T-helper 2 cell (primary cell): ENCODE results near the gene HOXC11.

ENCODE experiments used
- DNase-seq, 5 experiments: peaks; one replicate each; pipeline versions ENCODE4 v3.0.0 to v3.0.0-alpha.2; 2012 to 2022

HOXC11 gene

DNA sequence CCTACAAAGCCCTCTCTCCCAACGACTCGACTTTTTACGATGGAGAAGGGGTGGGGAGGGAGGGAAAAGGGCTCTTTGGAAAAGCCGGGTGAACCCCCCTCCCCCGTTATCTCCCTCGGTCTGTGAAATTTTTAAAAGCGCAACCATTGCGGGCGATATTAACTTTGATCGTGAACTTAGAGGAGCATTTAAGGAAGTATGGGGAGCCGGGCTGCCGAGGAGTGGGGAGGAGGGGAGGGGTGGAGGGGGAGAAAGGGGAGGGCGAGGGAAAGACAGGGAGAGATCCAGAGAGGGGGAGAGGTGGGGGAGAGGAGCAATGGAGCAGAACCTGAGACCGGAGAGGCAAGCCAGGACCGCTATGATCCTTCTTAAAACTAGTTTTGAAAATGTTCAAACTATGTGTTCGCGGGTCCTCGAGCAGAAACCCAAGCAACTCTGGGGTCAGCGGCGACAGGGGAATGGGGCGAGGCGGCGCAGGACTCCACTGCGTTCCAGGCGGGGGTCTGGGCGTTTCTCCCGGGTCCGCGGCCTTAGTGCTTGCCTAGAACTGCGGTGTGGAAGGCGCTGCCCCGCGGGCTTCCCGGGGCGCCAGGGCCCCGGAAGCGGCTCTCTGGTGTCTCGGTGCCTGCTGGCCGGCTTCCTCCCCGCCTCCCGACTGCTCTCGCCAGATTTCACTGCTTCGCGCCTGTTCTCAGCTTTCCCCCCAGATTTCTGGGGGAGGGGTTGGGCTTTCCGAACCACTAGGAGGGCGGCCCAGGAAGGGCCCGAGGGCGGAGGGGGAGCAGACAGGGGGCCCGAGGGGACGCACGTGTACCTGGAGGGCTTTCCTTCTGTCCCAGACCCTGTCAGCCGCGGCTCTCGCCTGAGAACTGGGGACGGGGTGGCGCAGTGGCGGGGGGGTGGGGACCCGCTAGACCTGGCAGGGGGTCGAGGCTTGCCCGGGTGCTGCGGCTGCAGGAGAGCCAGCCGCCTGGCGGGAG is 1.4 kb downstream of the HOXC11 start, which contains the start of gene HOTAIR:
Gene HOTAIR, minus strand, starts transcription at position 871 of the 980 bp plus-strand sequence.
- peak in 1 of 5 experiments; percentile 34 for DNase-seq

DNA sequence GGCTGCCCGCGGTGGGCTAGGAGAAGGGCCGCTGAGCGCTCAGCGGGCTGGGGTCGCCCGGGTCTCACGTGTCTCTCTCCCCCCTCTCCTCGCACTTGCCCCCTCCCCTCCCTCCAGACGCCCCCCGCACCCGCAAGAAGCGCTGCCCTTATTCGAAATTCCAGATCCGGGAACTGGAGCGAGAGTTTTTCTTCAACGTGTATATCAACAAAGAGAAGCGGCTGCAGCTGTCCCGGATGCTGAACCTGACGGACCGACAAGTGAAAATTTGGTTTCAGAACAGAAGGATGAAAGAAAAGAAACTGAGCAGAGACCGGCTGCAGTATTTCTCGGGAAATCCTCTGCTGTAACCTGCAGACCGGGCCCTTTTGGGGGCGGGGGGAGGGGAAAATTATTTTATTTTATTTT is 2.1 kb downstream of the HOXC11 start:
- no peak for DNase-seq

DNA sequence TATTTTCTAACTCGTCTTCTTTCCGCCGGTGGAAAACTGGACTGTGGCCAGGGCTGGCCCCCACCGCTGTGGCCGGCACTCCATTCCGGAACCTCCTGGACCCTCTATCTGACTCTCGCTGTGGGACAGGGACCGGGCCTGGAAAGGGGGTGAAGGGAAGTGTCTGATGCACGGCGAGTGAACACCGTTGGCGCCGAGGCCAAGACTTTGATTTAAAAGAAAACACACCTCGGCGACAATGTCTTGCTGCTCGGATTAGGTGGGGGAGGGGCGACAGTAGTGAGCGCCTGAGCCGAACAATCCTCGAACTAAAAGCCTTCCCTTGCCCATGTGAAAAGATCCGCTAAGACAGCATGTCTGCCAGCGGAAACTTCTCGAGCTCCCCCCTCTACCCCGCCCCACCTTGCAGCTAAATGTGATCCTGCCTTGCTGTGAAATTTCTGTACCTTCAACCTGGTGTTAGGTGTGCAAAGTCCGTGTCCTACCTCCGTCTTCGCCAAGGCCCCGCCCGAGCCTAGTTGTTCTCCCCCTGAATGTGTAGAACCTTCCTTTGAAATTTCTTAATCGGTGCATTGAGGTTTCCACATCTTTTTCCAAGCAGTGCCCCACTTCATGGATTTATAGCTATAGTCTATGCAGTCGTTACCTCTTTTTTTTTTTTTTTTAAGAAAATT is 2.7 kb downstream of the HOXC11 start:
- no peak for DNase-seq

DNA sequence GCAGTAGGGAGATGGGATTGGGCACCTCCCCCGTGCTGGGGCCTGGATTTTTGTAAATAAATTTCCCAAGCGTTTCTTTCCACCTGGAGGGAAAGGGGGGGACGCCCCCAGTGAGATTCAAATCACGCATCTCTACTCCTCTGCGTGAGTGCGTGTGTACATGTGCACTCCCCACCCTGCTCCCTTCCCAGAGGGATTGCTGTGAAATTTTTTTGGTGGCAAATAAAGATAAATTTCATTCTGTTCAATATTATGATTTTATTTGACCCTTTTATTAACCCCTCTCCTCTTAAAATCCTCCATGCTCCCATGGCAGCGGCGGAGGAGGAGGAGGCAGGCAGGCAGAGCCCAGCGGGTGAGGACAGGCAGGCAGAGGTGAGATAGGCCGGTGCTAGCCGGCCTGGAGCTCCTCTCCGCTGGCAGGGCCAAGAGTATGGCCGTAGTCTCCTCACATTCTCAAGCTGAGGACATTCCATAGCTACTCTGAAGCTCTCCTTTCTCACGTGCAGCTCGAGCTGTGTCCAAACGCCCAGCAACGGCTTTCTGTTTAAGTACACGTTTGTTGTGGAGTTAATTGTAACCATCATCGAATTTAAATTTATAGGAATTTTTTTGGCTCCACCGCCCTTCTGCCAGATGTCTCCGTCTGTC is 3.4 kb downstream of the HOXC11 start:
- DNase-seq, result no peak

DNA sequence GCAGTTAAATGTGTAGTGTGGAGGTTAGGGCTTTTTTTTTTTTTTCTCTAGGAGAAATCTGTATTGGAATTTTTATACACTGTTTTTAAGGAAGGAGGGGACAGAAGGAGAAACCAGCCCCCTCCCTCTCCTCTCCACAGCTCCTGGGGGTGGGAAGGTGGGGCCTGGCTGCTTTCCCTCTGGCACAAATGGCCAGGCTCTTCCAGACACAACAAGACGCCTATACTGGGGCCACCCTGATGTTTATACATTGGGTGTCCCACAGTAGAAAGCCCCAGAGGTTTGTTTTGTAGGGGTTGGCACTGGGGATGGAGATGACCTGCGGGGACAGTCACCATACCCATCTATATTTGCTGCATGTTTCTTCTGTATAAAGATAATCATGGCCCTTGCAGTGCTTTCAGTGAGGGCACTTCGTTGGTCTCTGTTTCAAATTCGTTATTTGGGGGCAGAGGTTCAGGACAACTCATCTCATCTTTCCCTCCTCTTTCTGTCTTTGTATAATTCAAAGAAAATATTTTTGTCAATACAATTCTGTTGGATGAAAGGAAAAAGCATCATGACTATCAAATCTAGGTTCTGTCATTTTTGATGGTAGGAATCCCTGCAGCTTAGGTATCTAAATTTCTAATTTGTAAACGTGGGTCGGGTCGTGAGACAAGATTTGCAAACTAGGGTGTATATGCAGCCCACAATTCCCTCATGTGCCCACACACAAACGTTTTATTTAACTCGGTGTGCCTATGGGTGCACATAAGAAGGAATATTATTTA is 4.1 kb downstream of the HOXC11 start:
- no peak for DNase-seq

DNA sequence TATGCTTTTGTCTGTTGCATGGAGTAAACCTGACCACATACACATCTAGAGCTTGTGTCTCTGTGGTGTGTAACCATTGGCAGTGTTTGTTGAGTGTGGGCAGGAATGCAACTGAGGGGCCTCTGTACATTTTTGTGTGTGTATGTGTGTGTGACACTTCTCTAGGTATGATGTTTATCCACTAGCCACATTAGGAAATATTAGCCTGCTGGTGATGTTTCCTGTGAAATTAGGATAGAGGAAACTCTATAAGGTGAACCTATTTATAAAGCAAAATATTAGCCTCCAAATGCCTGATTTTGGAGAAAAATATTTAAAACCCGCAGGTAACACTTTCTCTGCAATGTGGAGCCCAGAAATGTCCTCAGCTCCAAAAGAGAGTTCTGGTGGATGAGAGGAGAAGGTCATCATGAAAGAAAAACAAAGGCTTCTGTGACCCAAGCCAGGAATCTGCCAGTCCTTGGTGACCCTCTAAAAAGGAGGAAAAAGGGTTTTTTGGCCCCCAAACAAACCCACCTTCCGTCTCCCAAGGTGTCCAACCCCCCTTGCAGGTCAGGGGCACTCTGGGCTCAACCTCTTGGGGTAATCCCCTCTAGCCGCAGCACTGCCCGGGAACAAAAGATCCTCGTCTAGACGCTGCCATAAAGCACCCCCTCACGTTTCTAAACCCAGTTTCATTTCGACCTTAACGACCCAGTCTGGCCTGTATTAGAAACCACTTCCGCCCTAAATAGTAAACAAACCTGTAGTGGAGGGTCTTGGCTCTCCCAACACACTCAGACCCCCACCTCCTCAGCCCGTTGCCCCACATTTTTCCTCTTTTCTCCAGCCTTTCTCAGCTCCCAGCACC is 4.9 kb downstream of the HOXC11 start:
- DNase-seq, result no peak

DNA sequence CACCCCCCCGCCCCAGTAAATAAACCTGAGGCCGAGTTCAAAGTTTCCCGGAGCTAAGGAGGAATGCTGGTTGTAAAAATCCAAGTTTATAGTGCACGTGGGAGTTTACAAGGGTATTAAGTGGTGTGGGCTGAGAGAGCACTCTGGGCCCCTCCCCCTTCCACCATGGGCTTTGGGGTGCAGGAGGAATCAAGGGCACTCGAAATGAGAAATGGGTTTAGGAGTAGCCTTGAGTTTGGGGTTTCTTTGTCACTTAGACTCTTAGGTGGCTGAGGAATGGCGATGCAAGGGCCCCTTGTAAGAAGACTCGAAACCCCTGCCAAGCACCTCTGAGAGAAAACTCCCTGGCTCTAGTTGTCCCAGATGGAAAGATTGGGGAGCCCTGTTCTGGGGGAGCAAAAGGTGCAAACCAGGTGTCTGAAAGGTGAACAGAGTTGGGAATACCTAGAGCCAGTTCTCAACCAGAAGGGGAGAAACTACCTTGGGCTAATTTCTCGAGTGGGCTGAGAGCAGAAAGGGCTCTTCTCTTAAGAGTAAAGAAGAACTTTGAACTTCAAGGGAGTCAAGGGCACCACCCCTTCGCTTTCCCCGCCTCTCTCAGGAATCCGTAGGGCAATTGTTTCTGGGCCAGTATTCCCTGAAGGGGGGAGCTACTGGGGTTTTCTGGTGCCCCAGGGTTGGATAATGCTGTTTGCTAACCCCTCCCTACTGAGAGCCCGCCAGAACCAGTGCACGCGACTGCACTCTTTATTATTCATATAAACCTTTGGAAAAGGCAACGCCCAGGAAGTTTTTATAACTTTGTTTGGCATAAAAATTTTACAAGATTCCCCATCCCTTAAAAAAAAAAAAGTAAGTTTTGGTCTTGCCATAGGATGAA is 5.8 kb downstream of the HOXC11 start:
- no peak for DNase-seq

DNA sequence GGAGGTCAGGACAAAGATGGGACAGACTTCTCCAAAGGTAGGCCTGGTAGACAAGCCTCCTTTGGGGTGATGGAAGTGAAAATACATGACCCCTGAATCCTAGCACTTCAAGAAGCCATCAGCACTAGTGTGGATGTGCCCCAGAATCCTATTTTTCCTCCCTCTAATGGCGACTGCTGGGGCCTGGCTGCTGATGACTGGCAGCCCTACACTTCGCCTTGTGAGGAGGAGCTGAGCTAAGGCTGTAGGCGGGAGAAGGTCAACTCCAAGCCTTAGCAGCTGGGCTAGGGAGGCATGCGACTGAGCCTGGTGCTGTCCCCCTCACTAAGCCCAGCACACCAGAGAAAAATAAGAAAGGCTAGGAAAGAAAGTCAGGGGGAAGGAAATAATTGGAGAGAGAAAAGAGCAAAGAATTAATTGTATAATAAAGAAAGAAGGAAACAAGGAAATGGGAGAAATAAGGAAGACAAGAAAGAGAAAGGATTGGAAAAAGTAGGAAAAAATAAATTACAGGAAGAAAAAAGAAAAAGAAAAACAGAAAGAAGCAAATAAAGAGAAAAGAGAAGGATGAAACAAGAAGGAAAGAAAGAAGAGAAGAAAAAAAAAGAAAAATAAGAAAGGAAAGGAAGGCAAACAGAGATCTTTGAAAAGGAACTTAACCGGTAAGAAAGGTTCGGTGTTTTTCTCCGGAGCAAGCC is 7.3 kb downstream of the HOXC11 start:
- no peak for DNase-seq

DNA sequence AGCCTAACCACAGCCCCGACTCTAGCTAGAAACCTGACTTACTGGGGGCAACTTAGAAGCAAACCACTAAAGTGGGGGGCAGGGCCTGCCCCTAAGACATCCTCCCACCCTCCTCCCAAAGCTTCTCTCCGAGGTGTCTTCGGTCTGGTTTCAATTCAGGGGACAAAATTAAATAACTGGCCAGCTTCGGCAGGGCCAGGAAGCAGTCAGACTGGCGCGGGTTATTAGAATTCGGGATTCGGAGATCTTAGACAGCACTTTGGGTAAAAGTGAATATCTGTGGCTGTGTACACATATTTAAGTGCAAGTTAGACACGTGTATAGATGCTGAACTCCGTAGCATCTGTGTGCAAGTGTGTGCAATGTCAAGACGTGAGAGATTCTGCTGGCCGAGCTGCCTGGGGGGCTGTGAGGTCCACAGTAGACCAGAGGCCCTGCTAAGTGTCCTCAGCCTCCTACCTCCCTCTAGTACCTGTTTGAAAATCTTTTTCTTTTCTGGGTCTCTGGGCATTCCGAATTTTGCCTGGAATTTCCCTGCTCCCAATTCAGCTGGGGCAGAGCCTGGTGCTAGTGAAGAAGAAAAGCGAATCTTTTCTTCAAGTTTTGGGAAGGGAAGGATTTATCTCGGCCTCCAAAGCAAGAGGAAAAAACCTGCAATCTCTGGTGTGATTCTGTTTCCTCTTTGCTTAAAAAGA is 8.0 kb downstream of the HOXC11 start:
- DNase-seq, result no peak

DNA sequence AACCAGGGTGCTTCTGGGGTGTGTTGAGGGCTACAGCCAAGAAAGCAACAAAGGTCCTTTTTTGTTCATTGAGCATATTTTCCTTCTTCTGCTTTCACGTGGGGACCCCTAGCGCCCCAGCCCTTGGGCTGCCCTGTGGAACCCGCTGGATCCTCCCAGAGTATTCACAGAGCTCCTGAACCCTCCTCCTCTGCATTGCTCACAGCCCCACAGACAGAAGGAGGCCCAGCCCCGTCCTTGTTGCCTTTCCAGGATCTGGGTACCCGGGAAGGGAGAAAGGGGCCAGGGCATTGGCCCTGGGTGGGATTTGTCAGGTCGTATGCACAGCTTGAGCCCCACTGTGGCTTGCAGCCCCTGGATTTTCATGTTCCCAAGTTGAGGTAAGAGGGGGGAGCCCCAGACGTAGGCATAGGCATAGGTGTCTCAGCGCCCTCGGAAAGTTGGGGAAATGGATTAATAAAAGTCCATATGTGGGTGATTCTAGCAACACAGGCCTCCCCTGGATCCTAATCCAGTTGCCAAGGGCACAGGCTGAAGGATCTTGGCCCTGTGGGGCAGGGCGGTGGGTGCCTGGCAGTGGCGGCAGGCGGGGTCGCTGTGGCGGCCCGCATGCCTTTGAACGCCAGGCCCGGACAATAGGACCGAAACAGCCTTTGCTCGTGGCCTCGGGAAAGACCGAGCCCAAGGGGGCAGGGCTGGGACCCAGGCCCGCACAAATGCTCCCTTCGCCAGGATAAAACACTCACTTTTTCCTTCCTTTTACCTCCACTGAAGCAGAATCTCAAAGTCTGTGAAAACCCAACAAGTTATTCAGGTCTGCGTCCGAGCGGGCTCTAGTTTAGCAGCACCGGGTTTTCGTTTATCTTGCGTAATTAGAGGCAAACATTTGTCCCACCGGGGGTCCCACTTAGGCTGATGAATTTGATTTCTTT is 9.0 kb downstream of the HOXC11 start:
- no peak for DNase-seq

DNA sequence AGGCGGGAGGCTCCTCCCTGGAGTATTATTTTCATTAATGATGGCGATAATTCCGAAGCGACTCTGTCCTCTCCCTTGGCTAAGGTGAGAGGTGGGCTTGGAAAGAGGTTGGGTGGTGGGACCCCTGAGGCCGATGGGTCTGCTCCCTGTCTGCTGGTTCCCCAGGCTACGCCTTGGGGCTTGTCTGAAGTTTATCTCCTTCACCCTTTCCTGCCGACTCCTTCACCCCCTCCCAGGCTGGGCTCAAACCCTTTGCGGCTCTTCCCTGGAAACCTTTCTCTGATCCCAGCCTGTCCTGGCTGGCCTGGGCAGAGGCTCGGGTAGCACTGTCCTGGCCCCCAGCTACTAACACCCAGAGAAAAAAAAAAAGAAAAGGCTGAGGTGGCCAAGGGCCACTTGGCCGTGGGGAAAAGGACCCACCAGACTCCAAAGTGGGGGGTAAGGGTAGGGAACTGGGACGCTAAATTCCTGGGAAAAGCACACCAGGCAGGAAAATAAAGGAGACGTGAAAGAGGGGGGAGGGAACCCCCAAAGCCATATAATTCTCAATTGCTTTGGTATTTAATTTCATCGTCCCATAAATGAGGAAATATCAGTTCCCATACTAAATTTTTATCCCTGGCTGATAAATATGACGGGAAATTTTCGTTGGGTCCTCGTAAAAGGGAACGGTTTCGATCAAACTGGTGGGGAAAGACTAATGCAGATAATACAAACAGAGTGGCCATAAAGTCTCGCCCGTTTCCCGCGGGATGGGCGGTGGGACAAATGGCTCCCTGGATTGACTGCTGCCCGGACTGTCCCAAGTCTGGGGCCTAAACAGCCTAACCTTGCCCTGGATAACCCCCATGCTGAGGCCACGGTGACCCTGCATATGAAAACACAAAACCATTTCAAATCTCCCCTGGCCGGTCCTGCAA is 10.0 kb downstream of the HOXC11 start:
- no peak for DNase-seq

DNA sequence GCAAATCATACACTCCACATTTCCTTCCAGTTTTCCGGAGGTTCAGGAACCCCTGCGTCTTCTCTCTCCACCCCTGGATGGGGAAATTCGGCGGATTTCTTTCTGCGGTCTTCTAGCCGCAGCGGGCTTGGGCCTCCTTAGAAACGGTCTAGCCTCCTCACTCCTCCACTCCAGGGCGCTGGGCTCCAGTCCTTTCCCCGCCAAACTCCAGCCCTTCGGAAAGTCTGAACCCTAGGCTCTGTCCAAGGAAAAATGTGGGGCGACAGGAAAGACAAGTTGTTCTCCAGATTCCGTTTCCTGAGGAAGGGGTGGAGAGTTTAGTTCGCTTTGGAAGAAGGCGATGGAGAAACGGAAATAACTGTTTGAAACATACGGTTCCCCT is 10.6 kb downstream of the HOXC11 start:
- DNase-seq, result no peak

DNA sequence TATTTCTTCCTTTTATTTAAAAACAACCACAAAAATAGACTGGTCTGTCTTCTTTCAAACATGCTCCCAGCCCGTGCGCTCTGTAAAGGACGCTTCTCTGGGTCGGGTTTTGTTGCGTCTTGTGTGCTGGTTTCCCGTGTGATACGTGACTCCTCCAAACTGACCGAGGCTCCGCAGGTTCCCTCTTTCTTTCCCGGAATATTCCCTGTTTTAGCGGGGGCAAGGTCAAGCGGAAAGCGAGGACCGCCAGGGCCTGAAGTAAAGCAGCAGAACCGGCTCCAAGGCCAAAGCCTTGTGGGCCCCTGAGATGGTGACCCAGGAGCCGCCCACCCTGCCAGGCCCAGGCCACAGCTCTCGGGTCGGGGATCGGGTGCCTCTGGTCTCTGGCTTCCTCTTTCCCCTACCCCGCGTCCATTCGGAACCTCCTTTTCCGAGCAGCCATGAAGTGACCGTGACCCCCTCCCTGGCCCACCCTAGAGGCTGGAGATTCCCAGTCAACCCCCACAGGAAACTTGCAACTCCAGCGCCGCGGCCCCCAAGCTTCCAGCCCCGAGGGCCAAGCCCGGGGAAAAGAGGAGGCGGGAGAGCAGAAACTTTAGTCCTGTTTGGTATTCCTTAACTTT is 11.1 kb downstream of the HOXC11 start:
- DNase-seq, result no peak

DNA sequence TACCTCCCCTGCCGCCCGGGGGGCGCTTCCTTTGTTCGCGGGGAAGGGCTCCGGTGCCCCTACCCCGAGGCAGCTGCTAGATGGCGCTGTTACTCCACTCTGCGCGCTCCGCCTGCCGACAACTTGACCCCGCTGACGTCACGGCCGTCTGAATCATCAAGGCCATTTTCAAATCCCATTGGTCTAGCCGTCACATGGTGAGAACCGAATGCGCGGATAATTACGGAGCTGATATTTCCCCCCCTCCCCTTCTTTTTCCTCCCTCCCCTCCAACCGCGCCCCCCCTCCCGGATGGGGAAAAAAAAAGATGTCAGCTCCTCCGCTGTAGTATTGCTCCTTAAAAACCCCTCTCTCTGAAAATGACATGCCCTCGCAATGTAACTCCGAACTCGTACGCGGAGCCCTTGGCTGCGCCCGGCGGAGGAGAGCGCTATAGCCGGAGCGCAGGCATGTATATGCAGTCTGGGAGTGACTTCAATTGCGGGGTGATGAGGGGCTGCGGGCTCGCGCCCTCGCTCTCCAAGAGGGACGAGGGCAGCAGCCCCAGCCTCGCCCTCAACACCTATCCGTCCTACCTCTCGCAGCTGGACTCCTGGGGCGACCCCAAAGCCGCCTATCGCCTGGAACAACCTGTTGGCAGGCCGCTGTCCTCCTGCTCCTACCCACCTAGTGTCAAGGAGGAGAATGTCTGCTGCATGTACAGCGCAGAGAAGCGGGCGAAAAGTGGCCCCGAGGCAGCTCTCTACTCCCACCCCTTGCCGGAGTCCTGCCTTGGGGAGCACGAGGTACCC is 12.2 kb downstream of the HOXC11 start, which contains the start of gene HOXC10:
Gene HOXC10, plus strand, starts transcription at position 246 of the 791 bp plus-strand sequence. Its CDS starts 114 bp downstream, at position 360.
- DNase-seq, result peak; percentile 39 to 87 (median 62)

DNA sequence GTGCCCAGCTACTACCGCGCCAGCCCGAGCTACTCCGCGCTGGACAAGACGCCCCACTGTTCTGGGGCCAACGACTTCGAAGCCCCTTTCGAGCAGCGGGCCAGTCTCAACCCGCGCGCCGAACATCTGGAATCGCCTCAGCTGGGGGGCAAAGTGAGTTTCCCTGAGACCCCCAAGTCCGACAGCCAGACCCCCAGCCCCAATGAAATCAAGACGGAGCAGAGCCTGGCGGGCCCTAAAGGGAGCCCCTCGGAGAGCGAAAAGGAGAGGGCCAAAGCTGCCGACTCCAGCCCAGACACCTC is 12.7 kb downstream of the HOXC11 start:
- no peak for DNase-seq
